Stimulated activated CD4-positive, alpha-beta T cell treated with anti-CD3 and anti-CD28 coated beads, Interleukin-2, amount 100 ng/mL, for 24 hours (primary cell): Measurements from ENCODE around the gene MAGI2.

ENCODE experiments used
- DNase-seq, 2 donors: peaks; one replicate each; pipeline ENCODE4 v3.0.0-alpha.2; 2020

MAGI2 gene

DNA sequence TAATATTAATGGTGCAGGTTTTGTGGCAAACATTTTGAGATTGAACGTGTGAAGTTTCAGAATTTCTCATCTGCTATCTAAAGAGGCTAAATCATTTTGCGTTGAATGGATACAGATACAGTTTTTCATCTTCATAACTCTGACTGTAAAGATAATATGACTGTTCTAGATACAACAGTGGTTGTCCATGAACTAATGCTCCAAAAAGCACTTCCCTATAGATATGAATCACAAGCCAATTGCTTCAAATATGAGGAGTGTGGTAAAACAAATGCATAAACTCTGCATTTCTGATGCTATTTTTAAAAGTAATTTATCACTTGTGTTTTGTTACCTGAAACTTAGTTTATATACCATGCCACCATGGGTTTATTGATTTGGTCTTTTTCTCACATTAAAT, 750.1 kb downstream of the MAGI2 start:
- no peak for DNase-seq

DNA sequence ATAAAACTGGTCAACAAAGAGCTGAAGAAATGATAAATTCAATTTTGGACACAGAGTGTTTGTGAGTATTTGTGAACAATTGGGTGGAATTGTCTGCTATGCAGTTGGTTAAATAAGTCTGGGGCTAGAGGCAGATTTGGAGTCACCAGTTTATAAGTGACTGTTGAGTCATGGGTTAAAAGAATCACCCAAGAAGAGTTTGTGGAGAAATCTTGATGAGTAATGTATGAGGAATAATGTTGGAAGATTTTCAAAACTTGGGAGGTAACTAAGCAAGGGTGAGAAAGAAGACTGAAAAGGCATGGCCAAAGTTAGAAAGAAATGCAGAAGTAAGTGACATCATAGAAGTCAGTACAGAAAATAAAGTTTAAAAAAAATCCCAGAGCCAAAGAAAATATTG, 750.7 kb downstream of the MAGI2 start:
- DNase-seq: no peak

DNA sequence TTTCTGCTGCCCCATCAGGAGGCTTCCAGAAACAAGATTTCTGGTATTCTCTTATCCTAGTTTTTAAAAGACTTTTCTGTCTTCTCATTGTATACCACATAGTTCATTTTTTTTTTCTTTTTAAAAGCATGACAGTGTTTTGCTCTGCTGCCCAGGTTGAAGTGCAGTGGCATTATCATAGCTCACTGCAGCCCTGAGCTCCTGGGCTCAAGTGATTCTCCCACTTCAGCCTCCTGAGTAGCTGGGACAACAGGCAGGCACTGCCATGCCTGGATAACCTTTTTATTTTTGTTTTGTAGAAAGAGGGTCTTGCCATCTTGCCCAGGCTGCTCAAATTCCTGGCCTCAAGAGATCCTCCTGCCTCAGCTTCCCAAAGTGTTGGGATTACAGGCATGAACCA, 757.6 kb downstream of the MAGI2 start:
- no peak for DNase-seq

DNA sequence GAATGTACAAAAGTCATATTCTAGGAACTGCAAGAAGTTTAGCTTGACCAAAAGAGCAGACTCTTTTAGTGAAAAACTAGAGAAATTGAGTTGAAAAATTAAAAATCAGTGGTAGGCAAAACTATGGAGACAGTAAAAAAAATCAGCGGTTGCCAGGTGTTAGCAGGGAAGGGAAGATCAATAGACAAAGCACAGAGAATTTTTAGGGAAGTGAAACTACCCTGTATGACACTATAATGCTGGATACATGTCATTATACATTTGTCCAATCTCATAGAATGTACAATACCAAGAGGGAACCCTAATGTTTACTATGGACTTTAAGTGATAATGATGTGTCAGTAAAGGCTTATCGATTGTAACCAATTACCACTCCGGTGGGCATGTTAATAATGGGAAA, 761.9 kb downstream of the MAGI2 start:
- no peak for DNase-seq

DNA sequence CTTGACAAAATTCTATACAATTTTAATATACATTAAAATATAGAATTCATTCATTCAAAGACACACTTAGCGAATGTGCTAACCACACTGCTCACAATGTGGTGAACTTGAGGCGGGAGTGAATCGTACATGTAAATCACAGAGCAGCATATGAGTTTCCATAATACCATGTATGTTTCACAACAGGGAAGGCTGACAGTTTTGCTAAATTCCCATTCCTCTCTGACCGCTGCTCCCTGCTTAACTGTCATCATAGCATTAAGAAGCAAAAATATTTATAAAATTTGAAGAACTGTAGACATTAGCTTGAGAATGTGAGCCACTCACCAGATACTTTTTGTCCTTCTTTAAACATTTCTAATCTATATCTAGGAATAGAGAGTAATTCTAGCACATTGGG, 763.3 kb downstream of the MAGI2 start:
- DNase-seq: no peak

DNA sequence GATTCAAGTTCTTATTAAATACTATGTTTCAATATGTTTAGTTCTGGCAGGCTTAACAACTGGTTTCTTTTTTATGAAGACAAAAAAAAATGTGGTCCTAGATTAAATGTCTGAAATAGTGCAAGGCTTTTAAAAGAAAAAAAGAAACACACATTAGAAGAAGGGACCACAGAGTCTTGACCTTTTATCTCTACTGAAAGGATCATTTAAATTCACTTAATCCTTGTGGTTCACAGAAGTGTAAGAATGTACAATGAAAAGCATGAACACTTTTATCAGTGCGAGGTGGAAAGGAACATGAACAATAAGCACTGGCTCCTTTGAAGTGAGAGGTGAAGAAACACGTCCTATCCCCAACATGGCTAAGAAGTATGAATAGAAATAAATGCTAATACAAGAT, 765.1 kb downstream of the MAGI2 start:
- no peak for DNase-seq

DNA sequence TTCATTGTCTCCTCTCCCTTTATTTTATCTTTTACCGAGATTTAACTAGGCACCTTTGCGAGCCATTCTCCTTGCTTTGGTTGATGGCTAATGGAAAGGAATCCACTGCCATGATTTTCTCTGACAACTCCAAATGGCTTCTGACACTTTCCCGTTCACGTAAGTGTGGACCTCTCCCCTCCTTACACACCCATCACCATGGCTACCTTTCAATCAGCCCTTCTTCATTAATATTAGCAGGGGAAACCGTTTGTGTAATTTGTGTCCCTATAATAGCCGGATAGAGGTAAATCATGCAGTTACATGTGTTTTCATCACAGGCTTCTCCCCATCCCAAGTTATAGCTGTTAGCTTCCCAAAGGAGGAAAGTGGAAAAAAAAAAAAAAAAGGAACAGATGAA, 767.3 kb downstream of the MAGI2 start:
- no peak for DNase-seq

DNA sequence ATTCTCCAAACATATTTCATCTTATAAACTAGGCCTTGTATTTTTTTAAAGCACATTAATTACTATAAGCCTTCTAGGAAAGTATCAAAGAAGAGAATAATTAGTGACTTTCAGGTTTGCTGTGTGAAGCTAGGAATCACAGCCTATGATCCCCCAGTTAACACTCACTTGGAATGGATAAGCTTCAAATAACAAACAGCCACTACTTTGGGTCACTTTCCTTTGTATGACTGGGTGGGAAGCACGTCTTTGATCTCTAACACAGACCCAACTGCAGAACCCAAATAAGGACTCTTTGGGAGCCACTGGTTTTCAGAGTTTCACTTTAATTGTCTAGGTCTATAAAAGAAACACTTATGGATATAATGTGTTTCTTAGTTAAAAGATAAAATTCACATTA, 769.3 kb downstream of the MAGI2 start:
- DNase-seq: no peak

DNA sequence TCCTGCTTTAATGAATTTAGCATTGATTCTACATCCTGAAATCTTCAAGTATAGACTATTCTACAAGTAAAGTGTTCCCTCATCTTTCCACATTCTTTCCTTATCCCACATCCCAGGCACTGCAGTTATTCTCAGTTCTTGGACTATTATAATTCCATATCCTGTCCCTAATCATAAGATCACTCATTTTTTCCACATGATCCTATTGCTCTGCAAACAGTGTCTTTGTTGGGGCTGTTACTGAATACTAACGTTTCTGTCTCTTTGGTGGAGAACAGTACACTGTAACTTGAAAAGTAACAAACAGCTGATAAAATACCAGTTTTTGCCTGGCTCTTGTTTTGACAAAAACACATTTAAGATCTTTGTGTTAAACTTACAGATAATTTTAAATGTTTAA, 769.9 kb downstream of the MAGI2 start:
- no peak for DNase-seq

DNA sequence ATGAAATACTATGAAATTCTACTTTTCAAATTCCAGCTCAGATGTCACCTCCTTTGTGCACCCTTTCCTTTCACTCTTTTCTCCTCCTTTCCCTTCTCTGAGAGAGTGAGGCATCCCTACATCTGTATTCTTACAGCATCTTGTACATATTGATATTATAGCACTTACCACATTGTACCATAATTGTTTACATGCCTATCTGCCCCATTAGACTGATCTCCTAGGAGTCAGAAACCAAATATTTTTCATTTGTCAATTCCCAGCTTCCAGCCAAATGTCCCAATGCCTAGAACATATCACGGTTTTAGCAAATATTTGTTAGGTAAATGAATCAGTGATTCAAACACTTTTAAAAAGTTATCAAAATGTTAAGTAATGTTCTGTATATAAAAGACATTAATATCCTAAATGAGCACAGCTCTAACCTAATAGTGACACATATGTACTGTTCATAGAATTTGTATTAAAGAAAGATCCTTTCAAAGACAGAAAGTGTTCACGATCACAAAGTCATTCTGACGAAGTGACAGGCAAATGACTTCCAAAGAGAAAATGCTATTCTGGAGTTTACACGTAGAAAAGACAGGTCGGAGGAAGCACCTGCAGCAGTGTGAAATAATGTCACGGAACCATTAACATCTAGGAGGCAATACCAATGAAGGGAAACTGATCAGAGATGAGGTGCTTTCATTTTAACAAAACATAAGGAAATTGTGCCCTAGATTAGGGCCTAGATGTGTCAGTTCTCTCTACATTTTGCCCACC, 774.2 kb downstream of the MAGI2 start:
- DNase-seq: no peak

DNA sequence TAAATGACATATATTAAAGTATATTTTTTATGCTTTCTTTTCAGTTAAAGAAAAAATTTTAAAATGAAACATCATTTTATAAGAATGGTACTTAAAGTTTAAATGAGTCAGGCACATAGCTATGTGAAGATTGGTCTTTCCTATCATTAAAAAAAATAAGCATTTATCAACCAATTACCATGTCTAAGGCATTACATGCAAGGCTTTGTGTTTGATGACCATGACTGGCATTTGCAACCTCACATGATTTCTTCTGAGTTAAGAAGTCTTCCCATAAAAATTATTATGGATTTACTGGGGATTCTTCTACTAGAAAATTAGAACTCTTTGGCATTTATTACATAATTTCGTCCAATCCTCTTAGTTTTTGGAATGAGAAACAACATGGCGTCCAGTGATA, 776.1 kb downstream of the MAGI2 start:
- no peak for DNase-seq

DNA sequence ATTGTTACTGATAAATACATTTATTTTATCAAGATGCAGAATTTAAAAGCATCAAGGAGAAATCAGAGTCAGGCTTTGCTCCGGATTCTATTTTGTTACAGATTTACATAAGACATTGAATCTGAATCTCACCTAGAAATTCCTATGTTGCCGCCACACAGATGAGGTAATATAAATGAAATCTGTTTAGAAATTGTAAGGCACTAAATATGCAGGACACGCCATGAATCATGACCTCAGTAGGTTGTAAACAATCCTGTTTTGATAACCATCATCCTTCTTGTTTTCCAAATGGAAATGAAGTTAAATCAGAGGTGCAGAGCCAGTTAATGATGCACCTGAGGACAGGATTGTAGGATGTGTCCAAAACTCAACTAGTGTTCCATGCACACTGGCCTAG, 778.0 kb downstream of the MAGI2 start:
- no peak for DNase-seq

DNA sequence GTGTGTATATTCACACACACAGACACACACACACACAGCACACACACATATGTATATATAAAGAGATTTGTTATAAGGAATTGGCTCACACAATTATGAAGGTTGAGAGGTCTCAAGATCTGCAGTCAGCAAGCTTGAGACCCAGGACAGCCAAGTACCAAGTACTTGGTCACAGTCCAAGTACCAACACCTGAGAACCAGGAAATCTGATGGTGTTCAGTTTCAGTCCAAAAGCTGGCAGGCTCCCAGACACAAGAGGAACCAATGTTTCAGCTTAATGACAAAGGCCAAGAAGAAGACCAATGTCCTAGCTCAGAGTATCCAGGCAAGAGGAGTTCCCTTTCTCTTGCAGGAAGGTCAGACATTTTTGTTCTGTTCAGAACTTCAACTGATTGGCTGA, 780.2 kb downstream of the MAGI2 start:
- no peak for DNase-seq

DNA sequence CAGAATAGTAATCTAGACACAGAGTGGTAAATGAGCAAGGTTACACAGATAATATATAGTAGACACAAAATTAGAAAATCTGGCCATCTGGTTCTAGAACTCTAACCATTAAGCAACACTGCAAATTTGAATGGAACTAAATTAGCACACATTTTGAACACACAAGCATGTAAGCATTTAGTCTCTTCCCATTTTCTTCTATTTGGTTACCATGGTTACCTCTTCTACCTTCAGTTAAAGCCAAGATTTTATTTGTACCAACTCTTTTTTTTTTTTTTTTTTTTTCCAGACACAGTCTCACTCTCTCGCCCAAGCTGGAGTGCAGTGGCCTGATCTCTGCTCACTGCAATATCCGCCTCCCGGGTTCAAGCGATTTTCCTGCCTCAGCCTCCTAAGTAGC, 790.5 kb downstream of the MAGI2 start:
- DNase-seq: no peak

DNA sequence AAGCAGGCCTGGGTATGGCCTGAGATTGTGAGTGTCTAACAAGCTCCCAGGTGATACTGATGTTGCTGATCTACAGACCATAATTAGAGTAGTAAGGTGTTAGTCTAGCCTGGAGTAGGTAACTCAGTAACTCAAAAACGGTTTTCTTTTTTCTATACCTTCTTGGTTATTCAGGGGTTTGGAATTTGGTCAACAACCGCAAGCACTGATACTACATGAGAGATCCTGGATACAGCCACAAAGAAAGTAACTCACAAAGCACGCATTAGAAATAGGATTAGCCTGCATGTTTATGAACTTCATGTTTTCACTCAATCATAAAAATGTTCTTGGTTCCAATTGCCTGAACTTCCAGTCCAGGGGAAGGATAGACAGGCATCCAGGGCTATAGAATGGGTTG, 803.5 kb downstream of the MAGI2 start:
- no peak for DNase-seq

DNA sequence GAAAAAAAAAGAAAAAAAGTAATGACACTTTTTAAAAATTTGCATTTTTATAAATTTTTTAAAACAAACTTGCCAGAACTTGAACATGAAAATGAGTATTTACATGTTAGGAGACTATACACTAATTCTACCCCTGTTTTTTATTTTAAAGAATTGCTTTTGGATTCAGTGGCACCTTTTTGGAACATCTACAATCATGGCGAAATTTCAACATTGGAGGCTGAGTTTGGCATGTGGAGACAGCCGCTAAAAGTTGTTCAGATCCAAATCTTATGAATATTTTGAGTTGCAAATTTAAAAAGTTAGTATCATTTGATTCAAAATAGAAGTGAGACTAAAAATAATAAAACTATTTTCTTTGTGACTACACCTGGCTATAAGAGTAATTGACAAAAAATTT, 804.2 kb downstream of the MAGI2 start:
- no peak for DNase-seq

DNA sequence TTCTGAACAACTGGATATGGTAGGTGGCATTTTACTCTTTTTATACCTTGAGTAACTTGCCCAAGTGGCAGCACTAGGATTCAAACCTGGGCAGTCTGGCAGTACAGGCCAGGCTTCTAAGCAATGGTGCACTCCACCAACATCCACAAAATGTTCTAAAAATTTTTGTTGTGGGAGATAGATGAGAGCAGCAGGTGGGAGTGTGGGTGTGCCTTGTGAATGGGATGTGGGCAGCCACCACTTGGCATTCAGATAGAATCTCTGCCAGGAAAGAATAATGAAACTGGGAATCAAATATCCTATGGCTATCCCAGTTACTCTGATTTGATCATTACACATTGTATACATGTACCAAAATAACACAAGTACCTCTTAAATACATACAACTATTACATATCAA, 810.7 kb downstream of the MAGI2 start:
- DNase-seq: no peak

DNA sequence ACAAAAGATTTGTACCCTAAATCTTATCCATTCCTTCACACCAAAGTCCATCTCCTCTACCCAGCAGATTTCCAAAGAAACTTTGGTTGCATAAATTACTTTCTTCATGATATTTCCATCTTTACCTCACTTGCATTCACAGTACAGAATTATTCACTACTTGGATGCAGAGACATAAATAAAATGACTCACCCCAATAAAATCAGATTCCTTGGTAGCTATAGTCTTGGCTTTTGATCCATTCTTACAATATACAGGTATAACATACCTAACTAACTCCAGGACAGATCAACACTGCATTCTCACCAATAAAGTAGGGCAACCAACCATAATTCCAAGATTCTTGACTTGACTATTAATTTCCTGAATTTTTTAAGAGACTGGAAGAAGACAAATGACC, 815.1 kb downstream of the MAGI2 start:
- no peak for DNase-seq

DNA sequence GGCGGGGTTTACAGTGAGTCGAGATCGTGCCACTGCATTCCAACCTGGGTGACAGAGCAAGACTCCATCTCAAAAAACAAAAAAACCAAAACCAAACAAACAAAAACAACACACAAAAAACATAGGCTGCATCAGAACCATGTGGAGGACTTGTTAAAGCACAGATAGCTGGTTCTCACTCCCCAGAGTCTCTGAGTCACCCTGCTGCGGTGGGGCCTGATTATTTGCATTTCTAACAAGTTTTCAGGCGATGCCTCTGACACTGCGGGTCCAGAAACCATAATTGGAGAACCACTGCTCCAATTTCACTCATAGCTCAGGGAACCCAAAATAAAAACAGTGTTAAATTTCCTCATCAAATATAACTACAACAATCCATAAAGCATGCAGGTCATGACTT, 816.7 kb downstream of the MAGI2 start:
- DNase-seq: no peak

DNA sequence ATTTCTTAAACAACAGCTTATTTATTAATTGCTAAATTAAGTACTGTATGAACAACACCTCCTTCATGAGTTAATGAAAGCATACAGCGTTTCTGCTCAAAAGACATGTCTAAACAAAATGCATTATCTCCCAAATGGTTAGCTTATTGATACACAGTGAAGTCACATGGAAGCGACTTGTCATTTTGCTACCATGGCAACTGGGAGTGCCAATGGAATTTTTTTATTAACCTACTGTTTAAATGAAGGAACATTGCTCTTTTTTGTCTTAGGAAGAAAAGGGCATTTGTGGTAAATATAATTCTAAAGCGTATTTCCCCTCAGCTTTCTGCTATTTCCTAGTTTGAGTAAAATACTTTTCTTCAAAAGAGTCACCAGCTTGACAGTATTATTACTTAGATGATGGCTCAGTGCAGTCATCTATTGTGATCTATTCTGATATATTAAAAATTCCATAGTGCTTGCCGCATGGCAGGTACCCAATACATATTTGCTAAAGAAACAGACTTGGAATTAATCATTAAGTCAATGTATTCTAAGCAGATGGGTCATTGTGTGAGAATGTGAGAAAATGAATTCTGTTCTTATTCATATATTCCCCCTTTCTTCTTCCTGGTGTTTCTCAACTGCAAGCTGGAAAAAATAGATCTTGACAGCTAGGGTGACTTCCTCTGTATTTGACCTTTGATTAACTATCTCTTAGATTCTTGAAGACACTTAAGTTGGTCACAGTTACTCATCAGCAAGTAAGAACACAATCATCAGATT, 818.3 kb downstream of the MAGI2 start:
- no peak for DNase-seq

DNA sequence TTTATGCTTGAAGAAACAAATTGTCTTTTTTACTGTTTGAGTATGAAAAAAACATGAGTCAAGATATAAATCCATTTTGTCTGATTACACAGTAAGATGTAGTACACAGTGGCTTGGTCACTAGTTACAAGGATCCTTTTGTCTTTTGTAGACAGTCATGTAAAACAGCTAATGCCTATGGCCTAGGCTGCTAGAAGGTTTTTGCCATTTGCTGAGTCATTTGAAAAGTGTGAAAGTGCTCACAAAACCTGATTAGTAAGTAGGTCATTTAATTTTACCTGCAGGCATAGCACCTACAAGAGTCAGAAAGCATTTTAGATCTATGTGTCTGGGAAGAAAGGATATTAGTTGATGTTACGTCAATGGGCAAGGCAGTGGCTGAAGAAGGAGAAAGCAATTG, 819.4 kb downstream of the MAGI2 start:
- no peak for DNase-seq

DNA sequence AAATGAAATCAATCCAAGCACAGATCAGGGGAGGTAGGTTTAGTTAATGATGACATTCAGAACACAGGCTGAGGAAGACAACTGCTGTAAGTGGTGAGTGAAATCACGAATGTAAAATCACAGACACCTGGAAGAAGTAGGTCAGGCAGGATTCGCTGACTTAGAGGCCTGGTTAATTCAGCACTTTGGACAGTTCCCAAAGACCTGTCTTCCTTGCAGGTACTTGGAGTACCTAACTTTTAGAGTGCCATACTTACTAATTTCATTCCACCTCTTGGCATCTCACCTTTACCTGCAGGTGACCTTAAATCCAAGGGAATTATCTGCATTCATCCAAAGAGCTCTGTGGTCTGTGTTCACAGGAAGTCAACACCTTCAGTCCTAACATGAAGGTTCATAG, 832.5 kb downstream of the MAGI2 start:
- no peak for DNase-seq

DNA sequence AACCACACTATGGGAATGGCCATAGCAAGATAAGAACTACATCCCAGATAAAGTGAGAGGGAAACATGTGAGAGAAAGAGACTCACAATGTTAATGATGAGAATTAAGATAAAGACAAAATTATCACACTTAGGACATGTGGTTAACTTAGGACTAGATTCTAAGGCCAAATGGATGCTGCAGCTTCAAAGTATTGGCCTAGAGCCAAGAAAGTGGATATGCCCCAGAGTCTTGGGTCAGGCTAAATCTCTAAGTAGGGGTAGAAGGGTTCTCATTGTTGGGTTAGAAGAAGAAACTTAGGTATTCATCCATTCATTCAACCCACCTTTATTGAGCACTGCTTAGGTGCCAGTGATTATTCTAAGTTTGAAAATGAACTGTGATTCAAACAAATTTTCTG, 836.9 kb downstream of the MAGI2 start:
- no peak for DNase-seq

DNA sequence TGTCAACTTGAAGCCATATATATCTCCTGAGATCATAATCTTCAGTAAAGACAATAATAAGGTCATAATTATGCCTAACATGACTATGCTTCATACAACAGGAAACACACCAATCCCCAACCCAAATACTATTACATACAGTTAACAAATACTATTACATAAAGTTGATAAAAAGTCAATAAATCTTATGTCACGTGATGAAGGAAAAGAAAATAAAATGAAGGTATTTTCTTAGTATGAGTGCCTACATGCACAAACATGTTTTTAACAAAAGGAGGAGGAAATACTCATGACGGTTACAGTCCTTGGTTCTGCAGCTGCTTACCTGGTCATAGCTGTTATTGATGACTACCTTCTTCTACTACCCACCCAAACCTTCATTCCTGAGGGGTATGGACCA, 844.2 kb downstream of the MAGI2 start:
- no peak for DNase-seq

DNA sequence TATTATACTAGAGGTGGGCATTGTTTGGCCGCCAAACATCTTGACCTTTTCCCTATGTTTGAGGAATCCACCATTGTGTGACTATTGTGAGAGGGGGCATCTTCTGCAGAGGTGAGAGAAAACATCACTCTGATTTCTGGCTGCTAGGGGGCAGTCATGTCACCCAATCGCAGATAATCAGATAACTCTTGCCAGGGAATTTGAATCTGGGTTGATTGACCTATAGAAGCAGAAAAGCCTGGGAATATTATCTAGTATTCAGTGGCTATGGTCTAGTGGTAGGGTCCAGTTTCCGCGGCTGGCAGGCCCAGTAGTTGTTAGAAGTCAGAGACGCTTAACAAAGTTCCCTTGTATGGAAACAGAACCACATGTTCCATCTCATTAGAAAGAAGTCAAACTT, 846.4 kb downstream of the MAGI2 start:
- no peak for DNase-seq
